HCT116 (cell line): ENCODE data around the gene ADGRG6. TPM values are rescaled to one million over a fixed set of nuclear protein-coding genes. Genes with fewer than 3 reads are reported as not detected.

Experiments
- ATAC-seq: fragments of 200-7000 bp; cut with Tn5 transposase; 2 replicates; pipeline ENCODE4 v1.9.1; 2020; ENCODE audit warnings: mild to moderate bottlenecking, moderate library complexity
- BruUV-seq: library from RNA; stranded (reverse); fragments of 400-500 nt; replicated peaks from 2 replicates; lab custom pipeline; 2021; lab: Mats Ljungman, UMichigan
- CTCF ChIA-PET: fragments of 300-600 bp; sonication (Branson Sonifier 250); formaldehyde crosslinking; loops from one replicate; lab custom pipeline; 2021; ENCODE audit warnings: antibody characterized with exemption; lab: Charles Lee
- POLR2A ChIA-PET: fragments of 300-600, 350-600 bp; sonication (Branson Sonifier 250); formaldehyde crosslinking; loops from one replicate; lab custom pipeline; 2021; ENCODE audit warnings: antibody characterized with exemption; lab: Charles Lee
- RAD21 ChIA-PET, 2 experiments: fragments of 300-600 bp; sonication (Branson Sonifier 250); formaldehyde crosslinking; loops; one replicate each; lab custom pipeline; 2023; ENCODE audit warnings: low total read pairs in 2 of 2; ENCODE audit not compliant: uncharacterized antibody in 2 of 2, unreplicated experiment in 2 of 2, low non-redundant PET in 1 of 2; lab: Charles Lee
- DNase-seq: peaks from one replicate; pipeline ENCODE4 v3.0.0-alpha.2; 2010; ENCODE audit warnings: low read depth, low spot score
- H2AFZ ChIP-seq: fragments of 200-600 bp; shearing (Covaris generic), sonication (generic); 2 replicates; pipeline ENCODE4 v1.6.1; 2017; ENCODE audit warnings: low read depth, mixed run types, mixed read lengths, antibody characterized with exemption, low read length; ENCODE audit not compliant: poor library complexity, severe bottlenecking
- H3K27ac ChIP-seq: 2 replicates; pipeline ENCODE4 v1.5.1; 2012; ENCODE audit warnings: low read depth, low read length
- H3K27me3 ChIP-seq: fragments of 200-600 bp; sonication (generic); 2 replicates; pipeline ENCODE4 v1.6.1; 2016; ENCODE audit warnings: mixed run types, low read length, mixed read lengths; ENCODE audit not compliant: insufficient read depth
- H3K36me3 ChIP-seq, 2 experiments: fragments of 200-500 bp in 1 of 2; fragments of 200-600 bp in 1 of 2; sonication (Bioruptor generic) in 1 of 2; sonication (generic) in 1 of 2; 2 replicates each; pipeline versions ENCODE4 v1.5.1 to v1.6.1; 2014 to 2016; ENCODE audit warnings: low read length in 2 of 2, inconsistent platforms in 1 of 2, mixed read lengths in 1 of 2, mixed run types in 1 of 2; ENCODE audit not compliant: insufficient read depth in 2 of 2, control insufficient read depth in 1 of 2
- H3K4me1 ChIP-seq, 2 experiments: fragments of 200-600 bp in 1 of 2; sonication (generic) in 1 of 2; 2 replicates each; pipeline versions ENCODE4 v1.5.1 to v1.6.1; 2012 to 2017; ENCODE audit warnings: low read length in 2 of 2, inconsistent platforms in 1 of 2, mild to moderate bottlenecking in 1 of 2, mixed read lengths in 1 of 2, mixed run types in 1 of 2, moderate library complexity in 1 of 2; ENCODE audit not compliant: insufficient read depth in 2 of 2, control insufficient read depth in 1 of 2
- H3K4me2 ChIP-seq: fragments of 200-600 bp; sonication (generic); 2 replicates; pipeline ENCODE4 v1.6.1; 2017; ENCODE audit warnings: mixed run types, low read length, mixed read lengths
- H3K4me3 ChIP-seq, 2 experiments: fragments of 200-600 bp in 1 of 2; sonication (generic) in 1 of 2; replicated peaks in 1 of 2; 2 replicates each; pipeline ENCODE4 v1.5.1; 2011 to 2016; ENCODE audit warnings: low read length in 2 of 2, control low read depth in 1 of 2, low read depth in 1 of 2, mild to moderate bottlenecking in 1 of 2, mixed read lengths in 1 of 2, mixed run types in 1 of 2
- H3K79me2 ChIP-seq: fragments of 200-600 bp; sonication (generic); 2 replicates; pipeline ENCODE4 v1.6.1; 2017; ENCODE audit warnings: mild to moderate bottlenecking, mixed run types, low read length, moderate library complexity, mixed read lengths; ENCODE audit not compliant: insufficient read depth
- H3K9ac ChIP-seq: fragments of 200-600 bp; sonication (generic); 2 replicates; pipeline ENCODE4 v1.6.1; 2016; ENCODE audit warnings: low read length, mixed read lengths
- H3K9me2 ChIP-seq: fragments of 200-600 bp; sonication (generic), shearing (Covaris generic); 2 replicates; pipeline ENCODE4 v1.6.1; 2017; ENCODE audit warnings: mixed run types, mild to moderate bottlenecking, moderate library complexity; ENCODE audit not compliant: insufficient read depth
- H3K9me3 ChIP-seq, 2 experiments: fragments of 200-500 bp in 1 of 2; fragments of 200-600 bp in 1 of 2; sonication (Bioruptor generic) in 1 of 2; sonication (generic) in 1 of 2; 2 replicates each; pipeline ENCODE4 v1.6.1; 2014 to 2017; ENCODE audit warnings: low read length in 2 of 2, mixed read lengths in 2 of 2, inconsistent platforms in 1 of 2, low read depth in 1 of 2, mild to moderate bottlenecking in 1 of 2, mixed run types in 1 of 2, moderate library complexity in 1 of 2; ENCODE audit not compliant: control insufficient read depth in 1 of 2, insufficient read depth in 1 of 2
- H4K20me1 ChIP-seq: fragments of 200-600 bp; sonication (generic), shearing (Covaris generic); 2 replicates; pipeline ENCODE4 v1.6.1; 2017; ENCODE audit warnings: mixed run types, mild to moderate bottlenecking, moderate library complexity; ENCODE audit not compliant: insufficient read depth
- EZH2 ChIP-seq: fragments of 200-600 bp; sonication (generic); IDR thresholded peaks from 2 replicates; pipeline ENCODE4 v1.6.1; 2017; ENCODE audit warnings: antibody characterized with exemption, mixed run types
- POLR2A ChIP-seq: IDR thresholded peaks from 2 replicates; pipeline ENCODE4 v1.7.0; 2011; ENCODE audit warnings: borderline replicate concordance; ENCODE audit not compliant: insufficient read depth, insufficient read length; ENCODE audit errors: extremely low read depth
- POLR2AphosphoS5 ChIP-seq: IDR thresholded peaks from 2 replicates; pipeline ENCODE4 v1.6.1; 2011; ENCODE audit warnings: mild to moderate bottlenecking, low read depth, low read length, moderate library complexity
- RAD21 ChIP-seq: IDR thresholded peaks from 2 replicates; pipeline ENCODE4 v1.6.1; 2012; ENCODE audit warnings: low read depth, mild to moderate bottlenecking
- SRF ChIP-seq: IDR thresholded peaks from 2 replicates; pipeline ENCODE4 v1.6.1; 2012; ENCODE audit warnings: low read depth
- TCF7L2 ChIP-seq: IDR thresholded peaks from 2 replicates; pipeline ENCODE4 v1.7.0; 2011; ENCODE audit warnings: borderline replicate concordance, inconsistent platforms; ENCODE audit not compliant: insufficient read depth, insufficient read length; ENCODE audit errors: extremely low read depth
- YY1 ChIP-seq: IDR thresholded peaks from 2 replicates; pipeline ENCODE4 v1.6.1; 2011; ENCODE audit warnings: low read length, low read depth, moderate library complexity, mild to moderate bottlenecking; ENCODE audit not compliant: insufficient replicate concordance; ENCODE audit errors: extremely low read depth
- ZFX ChIP-seq: fragments of 450-650 bp; IDR thresholded peaks from 2 replicates; pipeline ENCODE4 v1.6.1; 2017
- ZNF274 ChIP-seq: fragments of 200-500 bp; sonication (Bioruptor generic); IDR thresholded peaks from 2 replicates; pipeline ENCODE4 v1.6.1; 2014; ENCODE audit warnings: mild to moderate bottlenecking, low read depth, low read length, inconsistent platforms
- intact Hi-C: fragments of 100-400 bp; cut with micrococcal nuclease; formaldehyde crosslinking; loops from 2 replicates; pipeline ENCODE4 v1.10.0; 2022
- total RNA-seq: library from RNA; stranded (reverse); gene quantifications from one replicate; pipeline ENCODE4 v1.2.1, GENCODE V29; 2021; ENCODE audit not compliant: unreplicated experiment
- TF ChIP-seq, protein P1 (sequence below): IDR thresholded peaks from 2 replicates; pipeline ENCODE4 v1.6.1; 2012
- TF ChIP-seq, protein P2 (sequence below): IDR thresholded peaks from 2 replicates; pipeline ENCODE4 v1.6.1; 2012; ENCODE audit warnings: low read depth

ADGRG6 gene
- total RNA-seq, 1 experiment from 2014 or later = 67.9 TPM

DNA sequence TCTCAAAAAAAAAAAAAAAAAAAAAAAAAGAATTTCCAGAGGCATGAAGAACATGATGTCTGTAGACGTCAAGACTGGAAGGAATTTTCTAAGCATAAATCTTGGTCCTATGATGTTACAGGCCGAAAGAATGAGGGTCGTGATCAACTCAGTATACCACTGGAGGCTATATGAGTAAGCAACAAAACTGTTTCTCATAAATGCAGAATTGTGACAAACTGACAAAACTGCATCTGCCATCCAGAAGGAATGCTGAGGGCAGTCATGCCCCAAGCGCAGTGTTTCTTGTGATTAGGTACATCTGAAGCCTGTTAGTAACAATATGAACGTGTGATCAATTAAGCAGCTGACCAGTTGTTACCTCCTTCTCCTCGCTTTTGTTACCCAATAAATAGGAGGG, 43.5 kb upstream of the ADGRG6 start:
- no peak overlapping the region for H2AFZ ChIP-seq
- H3K9ac ChIP-seq = no peak overlapping the region
- H3K27me3 ChIP-seq = no peaks in the 10 kb centered on the region
- H3K36me3 ChIP-seq = no peaks in the 10 kb centered on the region
- H3K4me2 ChIP-seq = no peak overlapping the region
- CTCF ChIA-PET = no interaction called here
- H4K20me1 ChIP-seq = no peaks in the 10 kb centered on the region
- H3K4me3 ChIP-seq = no peak overlapping the region
- H3K4me1 ChIP-seq = no peaks in the 10 kb centered on the region
- no peaks in the 10 kb centered on the region for H3K79me2 ChIP-seq
- POLR2A ChIA-PET = no interaction called here
- no peaks in the 10 kb centered on the region for H3K9me3 ChIP-seq
- no peak for ATAC-seq
- RAD21 ChIA-PET = no interaction called here
- H3K27ac ChIP-seq = no peak overlapping the region
- TF ChIP-seq YY1 = no peak
- TF ChIP-seq, protein P1, sequence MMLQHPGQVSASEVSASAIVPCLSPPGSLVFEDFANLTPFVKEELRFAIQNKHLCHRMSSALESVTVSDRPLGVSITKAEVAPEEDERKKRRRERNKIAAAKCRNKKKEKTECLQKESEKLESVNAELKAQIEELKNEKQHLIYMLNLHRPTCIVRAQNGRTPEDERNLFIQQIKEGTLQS = no peak
- TF ChIP-seq, protein P2, sequence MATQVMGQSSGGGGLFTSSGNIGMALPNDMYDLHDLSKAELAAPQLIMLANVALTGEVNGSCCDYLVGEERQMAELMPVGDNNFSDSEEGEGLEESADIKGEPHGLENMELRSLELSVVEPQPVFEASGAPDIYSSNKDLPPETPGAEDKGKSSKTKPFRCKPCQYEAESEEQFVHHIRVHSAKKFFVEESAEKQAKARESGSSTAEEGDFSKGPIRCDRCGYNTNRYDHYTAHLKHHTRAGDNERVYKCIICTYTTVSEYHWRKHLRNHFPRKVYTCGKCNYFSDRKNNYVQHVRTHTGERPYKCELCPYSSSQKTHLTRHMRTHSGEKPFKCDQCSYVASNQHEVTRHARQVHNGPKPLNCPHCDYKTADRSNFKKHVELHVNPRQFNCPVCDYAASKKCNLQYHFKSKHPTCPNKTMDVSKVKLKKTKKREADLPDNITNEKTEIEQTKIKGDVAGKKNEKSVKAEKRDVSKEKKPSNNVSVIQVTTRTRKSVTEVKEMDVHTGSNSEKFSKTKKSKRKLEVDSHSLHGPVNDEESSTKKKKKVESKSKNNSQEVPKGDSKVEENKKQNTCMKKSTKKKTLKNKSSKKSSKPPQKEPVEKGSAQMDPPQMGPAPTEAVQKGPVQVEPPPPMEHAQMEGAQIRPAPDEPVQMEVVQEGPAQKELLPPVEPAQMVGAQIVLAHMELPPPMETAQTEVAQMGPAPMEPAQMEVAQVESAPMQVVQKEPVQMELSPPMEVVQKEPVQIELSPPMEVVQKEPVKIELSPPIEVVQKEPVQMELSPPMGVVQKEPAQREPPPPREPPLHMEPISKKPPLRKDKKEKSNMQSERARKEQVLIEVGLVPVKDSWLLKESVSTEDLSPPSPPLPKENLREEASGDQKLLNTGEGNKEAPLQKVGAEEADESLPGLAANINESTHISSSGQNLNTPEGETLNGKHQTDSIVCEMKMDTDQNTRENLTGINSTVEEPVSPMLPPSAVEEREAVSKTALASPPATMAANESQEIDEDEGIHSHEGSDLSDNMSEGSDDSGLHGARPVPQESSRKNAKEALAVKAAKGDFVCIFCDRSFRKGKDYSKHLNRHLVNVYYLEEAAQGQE = no peak
- TF ChIP-seq, all 23 proteins: peak for 0
- no peak for DNase-seq
- no TSS peak for BruUV-seq
- intact Hi-C loops = no loop called here
- no peaks in the 10 kb centered on the region for H3K9me2 ChIP-seq

DNA sequence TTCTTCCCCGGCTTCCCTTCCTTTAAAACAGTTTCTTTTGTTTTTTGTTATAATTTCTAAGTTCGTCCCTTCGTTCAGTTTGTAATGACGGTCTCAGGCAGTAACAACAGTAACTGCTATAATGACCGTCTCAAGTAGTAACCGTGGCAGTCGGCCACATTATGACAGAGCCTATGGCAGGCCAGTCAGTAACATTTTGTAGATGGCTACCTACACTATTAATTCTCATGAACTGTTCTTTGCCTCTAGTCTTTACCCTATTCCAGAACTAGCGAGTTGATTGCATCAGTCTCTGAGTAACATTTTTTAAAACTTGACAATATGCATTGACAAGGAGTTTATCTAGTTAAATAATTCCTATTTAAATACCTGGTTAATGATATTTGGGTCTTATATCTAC, 43.0 kb upstream of the ADGRG6 start:
- no peak for TF ChIP-seq TCF7L2
- no peak for TF ChIP-seq POLR2A
- TF ChIP-seq ZNF274 = no peak
- no peak for TF ChIP-seq RAD21
- TF ChIP-seq ZFX = no peak
- TF ChIP-seq EZH2 = no peak
- TF ChIP-seq POLR2AphosphoS5 = no peak
- TF ChIP-seq SRF = no peak
- DNase-seq (no peak), ATAC-seq (no peak)
- H3K9me2 ChIP-seq = no peaks in the 10 kb centered on the region
- RAD21 ChIA-PET = no interaction called here
- CTCF ChIA-PET = no interaction called here
- BruUV-seq = no TSS peak
- H2AFZ ChIP-seq = no peak overlapping the region
- H3K27me3 ChIP-seq = no peaks in the 10 kb centered on the region
- H3K27ac ChIP-seq = no peak overlapping the region
- no peaks in the 10 kb centered on the region for H3K36me3 ChIP-seq
- intact Hi-C loops = no loop called here
- no peak overlapping the region for H3K4me3 ChIP-seq
- POLR2A ChIA-PET = no interaction called here
- no peaks in the 10 kb centered on the region for H3K9me3 ChIP-seq
- no peaks in the 10 kb centered on the region for H4K20me1 ChIP-seq
- no peak overlapping the region for H3K9ac ChIP-seq
- no peaks in the 10 kb centered on the region for H3K4me1 ChIP-seq
- H3K79me2 ChIP-seq = no peaks in the 10 kb centered on the region
- no peak overlapping the region for H3K4me2 ChIP-seq
